AG09319 (cell line): ENCODE data around the gene ZNF653.

Source experiments
- DNase-seq: peaks from one replicate; pipeline ENCODE4 v3.0.0-alpha.2; 2010; ENCODE audit warnings: low read depth; ENCODE audit errors: extremely low read depth
- CTCF ChIP-seq: IDR thresholded peaks from 2 replicates; pipeline ENCODE4 v1.5.1; 2011; ENCODE audit warnings: low read depth, mild to moderate bottlenecking, inconsistent platforms, low read length, moderate library complexity

The ZNF653 gene

GRCh38 chr19:11510444-11510843, 4.8 kb upstream of the ZNF653 start:
- DNase-seq, result no peak
- no peak for TF ChIP-seq CTCF

- no peak for TF ChIP-seq CTCF
- no peak for DNase-seq
Observed at GRCh38 chr19:11507370-11508078, 1.9 kb upstream of the ZNF653 start.

GRCh38 chr19:11506967-11507366, 1.3 kb upstream of the ZNF653 start:
- TF ChIP-seq CTCF, result no peak
- DNase-seq, result no peak

- DNase-seq, result no peak
- TF ChIP-seq CTCF, result no peak
Observed at GRCh38 chr19:11506101-11506555, 489 bp upstream of the ZNF653 start.

- peak; percentile 86 for DNase-seq
- TF ChIP-seq CTCF, result no peak
Observed at GRCh38 chr19:11505032-11505503, 571 bp downstream of the ZNF653 start.

GRCh38 chr19:11504502-11505031, 1.1 kb downstream of the ZNF653 start:
- no peak for TF ChIP-seq CTCF
- no peak for DNase-seq

GRCh38 chr19:11499890-11500420, 5.7 kb downstream of the ZNF653 start:
- no peak for TF ChIP-seq CTCF

More at GRCh38 chr19:11499890-11500420, 5.7 kb downstream of the ZNF653 start:
- no peak for DNase-seq
